ENCODE data around the gene ADAMTS19.

ADAMTS19 gene

DNA sequence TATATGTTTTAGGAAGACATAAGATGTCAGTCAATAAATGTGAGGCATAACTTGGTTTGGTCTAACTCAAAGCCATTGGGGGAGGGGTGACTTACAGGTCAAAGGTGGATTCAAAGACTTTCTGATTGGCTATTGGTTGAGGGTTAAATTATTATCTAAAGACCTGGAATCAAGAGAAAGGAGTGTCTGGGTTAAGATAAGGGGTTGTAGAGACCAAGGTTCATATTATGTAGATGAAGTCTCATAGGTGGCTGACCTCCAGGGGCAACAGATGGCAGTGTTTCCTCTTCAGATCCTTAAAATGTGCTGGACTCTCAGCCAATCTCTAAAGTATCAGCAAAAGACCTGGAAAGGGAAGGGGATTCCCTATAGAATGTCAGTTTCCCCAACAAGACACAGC is 236.5 kb downstream of the ADAMTS19 start:
- DNase-seq = no peak

DNA sequence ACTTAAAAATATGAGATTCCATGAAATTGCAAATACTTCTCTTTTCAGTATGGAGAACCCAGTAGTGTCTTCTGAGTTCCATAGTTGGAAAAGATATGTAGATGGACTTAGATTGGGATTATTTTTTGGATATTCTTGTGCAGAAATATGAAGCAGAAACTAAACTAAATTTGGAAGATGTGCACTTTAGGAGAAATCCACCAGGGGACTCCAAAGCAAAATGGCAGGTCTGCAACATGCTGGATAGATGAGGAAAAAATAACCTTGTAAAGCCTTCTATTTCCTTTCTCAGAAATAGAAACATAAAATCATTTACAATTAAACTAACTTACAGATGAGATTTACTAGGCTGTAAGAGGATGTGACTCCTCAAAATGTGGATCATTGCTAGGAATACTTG is 238.6 kb downstream of the ADAMTS19 start:
- DNase-seq = no peak

DNA sequence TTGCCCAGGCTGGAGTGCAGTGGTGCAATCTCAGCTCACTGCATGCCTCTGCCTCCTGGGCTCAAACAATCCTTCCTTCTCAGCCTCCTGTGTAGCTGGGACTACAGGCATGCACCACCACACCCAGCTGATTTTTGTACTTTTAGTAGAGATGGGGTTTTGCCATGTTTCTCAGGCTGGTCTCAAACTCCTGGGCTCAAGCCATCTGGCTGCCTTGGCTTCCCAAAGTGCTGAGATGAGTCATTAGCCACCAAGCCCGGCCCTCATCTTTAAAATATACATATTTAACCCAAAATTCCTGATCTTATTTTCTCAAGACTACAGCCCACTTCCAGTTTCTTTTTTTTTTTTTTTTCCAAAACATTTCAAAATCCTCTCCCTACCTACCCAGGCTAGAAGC is 256.1 kb downstream of the ADAMTS19 start:
- DNase-seq = no peak

DNA sequence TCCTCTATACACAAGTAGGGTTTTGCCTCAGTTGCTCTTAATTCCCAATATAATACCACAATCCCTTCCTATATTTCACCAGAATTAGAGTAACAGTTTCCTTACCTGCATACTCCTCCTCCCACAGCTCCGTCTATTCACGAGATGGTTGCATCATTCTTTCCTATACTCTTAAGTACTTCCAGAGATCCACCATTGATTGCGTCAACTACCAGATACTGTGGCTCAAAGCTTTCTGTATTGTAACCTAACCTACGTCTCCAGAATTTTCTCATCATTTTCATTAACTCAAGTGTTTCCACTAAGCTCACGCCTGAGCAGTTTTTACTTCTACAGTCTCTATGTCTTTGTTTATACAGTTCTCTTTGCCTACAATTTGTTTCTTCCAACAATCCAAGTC is 256.6 kb downstream of the ADAMTS19 start:
- no peak for DNase-seq

DNA sequence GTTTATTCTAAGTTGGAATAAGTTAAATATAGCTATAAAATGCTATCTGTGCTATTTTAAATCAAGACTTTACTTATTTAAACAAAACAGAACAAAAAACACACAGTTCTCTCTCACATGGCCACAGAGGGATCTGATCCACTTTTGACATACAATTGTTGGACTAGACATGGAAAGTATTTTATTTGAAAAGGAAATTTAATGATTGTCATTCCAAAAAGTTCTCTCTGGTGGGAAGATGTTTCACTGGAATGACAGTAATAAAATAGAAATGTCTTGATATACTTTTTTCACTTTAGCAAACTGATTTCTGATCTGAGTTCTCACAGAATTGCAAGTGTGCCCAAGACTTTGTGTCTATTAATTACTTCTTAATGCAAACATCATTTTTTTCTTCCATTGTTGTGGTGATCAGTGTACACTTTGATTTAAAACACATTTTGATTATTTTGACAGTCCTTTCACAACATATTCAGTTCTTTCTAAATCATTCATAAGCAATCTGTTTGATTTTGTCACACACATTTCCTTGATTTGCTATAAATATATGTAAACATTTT is 257.7 kb downstream of the ADAMTS19 start:
- no peak for DNase-seq

DNA sequence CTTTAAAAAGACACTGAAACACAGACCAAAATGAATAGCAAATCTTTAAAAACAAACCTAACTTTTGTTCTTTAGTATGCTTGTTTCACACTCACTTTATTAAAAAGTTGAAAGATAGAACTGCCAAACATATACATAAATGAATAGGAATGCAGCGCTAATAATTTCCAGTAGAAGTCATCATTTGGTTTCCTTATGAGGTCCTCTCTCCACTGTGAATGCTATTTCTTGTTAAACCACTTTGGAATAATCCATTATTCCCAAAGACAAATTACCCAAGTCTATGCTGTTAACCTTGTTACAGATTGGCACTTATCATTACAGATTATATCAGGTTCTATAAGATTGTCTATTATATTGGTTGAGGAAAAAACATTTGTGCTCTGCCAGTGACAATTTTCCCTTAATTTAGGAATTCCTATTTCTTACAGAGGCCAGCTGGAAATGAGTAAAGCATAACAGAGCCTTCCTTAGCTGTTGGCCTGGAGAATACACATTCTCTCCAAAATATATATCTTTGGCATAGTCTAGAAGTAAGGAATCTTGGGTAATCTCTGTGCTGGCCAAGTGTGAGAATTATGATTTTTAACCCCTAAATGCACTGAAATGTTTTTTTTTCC is 258.5 kb downstream of the ADAMTS19 start:
- DNase-seq = no peak

DNA sequence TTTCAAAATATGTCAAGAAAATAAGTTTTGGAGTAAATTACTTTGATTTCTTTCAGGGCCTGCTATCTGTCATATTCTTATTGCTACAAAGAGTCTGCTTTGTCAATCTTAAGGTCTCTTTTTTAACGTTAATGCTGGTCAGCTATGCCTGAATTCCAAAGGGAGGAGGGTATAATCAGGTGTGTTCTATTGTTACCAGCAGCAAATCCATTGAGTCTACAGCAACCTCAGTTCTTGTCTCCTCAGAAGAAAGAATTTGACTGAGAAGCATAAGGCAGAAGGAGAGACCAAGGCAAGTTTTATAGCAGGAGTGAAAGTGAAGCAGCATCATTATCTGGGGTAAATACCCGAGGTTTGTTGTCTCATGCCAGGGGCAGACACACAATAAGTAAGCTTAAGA is 264.1 kb downstream of the ADAMTS19 start:
- no peak for DNase-seq

DNA sequence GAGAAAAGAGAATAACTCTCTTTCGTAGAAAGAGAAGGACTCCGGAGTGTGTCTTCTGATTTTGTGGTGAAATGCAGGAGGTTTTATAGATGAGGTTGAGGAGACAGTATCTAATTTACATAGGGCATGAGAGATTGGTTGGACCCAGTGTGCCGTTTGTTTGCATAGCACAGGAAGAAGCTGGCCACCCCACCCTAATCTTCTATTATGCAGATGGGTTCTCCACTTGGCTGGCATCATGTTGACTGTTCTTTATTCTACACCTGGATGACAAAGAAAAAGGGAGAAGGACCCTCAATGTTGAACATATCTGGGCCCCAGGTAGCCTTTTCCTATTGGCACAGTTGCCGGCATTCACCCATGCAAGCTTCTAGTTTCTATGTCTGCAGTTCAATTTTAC is 264.5 kb downstream of the ADAMTS19 start:
- DNase-seq = no peak

DNA sequence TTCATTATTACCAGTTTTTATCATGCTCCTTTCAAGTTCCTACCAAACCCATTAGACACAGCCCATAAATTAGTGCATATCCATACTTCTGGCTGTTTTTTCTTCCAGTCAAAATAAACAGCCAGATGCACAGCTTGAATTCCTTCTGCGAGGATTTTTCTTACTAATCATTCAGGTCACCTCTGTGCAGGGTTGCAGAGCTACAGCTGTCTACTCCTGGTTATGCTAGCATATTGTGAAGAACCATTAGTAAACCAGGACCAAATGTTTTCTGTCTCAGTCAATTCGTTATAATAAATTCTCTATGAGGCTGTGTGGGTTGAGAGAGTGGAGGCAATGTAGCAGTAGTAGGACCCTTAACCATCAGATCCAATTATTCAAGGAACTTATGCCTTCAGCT is 279.7 kb downstream of the ADAMTS19 start:
- DNase-seq = no peak

DNA sequence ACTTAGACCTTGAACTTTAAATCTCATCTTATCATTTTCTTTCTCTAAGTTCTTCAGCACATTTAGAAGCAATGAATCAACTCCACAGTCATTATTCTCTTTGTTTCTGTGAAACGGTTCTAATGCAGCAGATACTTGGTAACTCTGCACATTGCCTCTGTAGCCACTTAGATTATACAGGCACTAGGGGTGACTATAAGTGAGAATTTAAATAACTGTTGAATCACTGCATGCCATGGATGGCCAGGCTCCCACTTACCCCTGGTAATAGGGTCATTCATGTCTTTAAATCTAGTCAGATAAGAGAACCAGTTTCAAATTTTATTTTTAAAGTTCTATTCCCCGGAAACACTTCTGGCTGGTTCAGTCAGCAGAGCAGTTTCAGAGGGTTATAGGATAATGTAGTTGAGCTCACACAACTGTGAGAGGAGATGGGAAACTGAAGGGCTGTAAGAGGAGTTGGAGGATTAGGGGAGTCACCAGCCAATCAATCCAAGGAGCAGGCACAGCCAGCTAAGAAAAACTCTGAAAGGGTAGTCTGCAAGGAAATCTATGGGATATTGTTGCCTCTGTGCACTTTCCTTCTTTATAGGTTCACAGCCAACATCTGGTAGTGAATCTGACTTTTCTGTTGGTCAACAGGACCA is 283.6 kb downstream of the ADAMTS19 start:
- no peak for DNase-seq

DNA sequence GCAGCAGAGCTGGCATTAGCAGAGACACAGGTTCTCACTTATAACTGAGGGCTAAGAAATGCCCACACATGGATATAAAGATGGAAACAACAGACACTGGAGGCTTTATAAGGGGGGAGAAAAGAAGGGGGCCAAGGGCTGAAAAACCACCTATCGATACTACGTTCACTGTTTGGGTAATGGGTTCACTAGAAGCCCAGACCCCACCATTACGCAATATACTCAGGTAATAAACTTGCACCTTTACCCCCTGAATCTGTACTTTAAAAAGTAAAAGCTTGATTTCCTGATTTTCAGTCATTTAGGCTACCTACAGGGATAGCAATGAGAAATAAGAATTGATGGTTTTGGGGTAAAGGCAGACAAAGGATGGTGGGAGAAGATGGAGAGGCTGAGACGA is 285.9 kb downstream of the ADAMTS19 start:
- no peak for DNase-seq

DNA sequence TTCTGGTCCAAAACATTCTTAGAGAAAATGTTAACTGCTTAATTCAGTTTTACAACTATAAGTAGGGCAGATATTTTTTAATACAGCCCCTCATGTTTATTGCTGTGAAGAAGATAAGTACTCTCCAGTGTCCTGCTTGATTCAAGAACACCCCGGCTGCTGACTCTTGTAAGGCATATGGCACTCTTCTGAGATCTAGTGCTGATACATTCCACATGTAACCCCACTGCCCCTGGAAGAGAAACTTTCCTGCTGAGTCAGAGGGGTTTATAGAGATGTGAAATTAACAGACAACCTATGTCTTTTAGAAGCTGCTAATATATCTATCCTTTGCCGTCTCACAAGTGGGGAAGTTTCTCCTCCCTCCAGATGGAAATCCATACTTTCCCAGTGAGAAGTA is 286.8 kb downstream of the ADAMTS19 start:
- no peak for DNase-seq

DNA sequence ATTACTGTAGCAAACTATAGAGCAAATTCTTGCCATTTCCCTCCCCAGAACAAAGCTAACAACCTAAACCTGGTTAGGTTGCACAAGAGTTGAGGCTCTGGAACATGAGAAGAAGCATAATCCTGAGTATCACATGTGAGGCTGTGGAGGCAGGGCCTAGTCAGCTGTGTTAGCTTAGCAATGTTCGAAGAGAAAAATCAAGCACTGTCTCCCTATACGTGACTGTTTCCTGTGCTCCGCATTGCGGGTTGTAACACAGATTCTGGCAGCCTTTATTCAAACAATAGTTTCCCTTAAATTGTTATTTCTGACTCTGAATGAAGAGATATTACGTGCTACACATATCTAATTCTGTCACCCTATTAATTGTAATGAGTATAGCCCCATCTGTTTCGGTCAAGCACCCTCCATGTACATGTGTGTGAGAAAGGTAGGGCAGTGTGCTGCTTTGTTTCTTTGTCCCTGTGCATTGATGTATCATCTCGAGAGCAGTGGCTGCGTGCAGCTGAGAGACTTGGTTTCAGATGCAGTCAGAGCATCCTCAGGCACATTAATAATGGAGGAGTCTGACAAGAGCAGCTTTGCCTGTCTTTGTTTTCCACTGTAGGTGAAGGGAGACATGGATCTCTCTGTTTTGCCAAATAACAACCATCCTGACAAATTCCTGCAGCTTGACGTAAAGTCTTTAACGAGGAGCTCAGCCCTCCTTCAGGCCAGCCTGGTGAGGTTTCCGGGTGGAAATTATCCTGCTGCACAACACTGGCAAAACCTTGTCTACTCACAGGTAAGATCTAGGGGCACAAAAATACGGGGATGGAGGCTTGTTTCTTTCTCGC is 287.7 kb downstream of the ADAMTS19 start, which contains the start of gene MINAR2:
Gene MINAR2 (plus strand): TSS at position 523 of the 836 bp plus-strand sequence. CDS start 97 bp downstream, at position 620.
- DNase-seq = no peak

DNA sequence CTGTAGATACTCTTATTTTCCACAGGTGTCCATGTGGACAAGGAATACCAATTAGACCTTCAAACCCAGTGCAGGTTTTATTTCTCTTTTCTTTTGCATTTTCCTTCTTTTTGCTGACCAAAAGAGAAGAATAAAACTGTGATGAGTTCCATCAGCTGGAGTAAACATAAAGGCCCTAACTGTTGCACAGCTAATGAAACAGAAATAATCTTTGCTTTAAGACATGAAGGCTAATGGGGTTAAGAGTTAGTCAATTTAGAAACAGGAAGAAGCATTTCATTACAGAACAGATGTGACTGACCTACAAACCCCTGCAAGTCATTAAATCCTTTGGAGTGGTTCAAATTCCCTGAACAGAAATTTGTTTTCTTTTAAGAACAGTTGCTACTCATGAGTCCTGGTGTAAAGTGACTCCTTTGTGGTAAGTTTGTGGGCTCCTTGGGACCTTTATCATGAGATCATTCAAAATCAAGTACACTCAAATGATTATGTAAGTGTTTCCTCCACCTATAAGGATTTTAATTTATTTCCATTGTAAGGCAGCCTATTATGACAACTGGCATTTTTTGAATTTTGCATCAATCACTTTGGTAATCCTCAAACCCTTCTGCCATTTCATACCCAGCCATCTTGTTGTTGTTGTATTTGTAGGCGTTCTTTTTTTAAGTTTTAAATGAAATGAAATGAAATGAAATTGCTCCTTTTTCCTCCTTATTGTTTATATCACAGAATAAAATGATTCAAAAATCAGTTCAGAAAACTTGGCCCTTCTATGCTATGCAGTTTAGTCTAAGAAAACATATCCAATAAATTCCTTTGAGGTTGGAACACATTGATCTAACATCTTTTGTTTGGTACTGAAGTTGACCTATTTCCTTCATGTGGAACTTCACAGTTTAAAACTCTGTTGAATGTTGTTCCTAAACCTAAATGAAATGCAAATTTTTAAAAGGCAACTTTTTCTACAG is 289.1 kb downstream of the ADAMTS19 start:
- no peak for DNase-seq

DNA sequence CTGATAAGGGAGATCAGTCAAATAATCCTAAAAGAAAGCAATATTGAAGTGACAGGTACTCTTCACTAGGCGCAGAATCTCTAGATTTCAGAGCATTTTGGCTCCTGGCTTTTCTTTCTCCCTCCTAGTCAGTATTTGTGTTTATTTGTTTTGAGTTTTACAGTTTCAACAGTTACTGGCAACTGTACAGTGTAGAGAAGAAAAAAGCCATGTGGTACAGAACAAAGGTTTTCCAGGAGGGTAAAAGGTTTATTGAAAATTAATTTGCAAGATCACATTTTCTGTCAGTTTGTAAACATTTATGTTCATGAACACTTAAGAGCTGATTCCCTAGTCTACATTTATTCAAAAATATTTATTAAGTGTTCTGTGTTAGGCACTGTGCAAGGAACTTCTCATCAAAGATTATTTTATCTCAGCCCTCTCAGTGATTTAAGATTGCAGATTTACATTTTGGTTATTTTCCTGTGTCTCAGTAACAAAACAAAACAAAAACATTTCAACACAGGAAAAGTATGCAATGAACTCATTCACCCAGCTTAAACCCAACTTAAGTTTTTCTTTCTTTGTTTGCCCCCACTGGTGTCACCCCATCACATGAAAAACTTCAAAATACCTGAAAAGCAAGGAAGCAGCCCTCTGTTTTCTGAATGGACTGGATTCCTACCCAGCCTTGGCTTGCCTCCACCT is 300.7 kb downstream of the ADAMTS19 start:
- no peak for DNase-seq

DNA sequence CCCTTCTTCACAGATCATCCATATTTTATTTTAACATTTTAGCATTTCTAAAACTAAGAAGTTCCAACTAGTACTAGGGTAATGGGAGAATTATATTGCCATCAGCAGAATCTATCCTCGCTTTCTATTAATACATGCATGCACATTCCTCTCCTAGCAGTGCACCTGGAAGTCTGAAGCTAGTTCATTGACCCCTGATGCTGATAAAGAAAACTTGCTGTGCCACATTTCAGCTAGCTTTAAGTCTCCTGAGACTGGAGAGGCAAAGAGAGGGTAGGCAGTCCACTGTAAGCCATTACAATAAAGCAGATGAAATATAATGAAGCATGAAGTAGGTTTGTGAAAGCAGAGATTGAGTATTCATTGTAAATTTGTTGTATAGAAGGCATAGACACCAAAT is 303.6 kb downstream of the ADAMTS19 start:
- DNase-seq = no peak

DNA sequence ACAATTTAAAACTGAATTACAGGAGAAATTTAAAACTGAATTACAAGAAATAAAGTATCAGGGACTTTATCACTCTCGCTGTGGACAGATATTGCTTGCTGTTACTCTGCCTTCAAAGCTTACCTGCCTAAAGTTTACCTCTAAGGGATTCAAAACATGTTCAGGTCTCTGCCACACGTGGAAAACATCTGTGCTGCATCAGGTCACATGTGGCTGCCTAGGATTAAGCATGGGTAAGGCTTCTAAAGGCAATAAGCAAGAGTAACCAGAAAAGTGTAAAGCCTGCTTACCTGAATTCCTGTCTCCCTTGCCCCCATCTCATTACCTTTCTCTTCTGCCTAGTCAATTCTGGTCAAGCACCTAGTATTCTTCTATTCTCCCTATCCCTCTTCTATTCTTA is 306.7 kb downstream of the ADAMTS19 start:
- no peak for DNase-seq

DNA sequence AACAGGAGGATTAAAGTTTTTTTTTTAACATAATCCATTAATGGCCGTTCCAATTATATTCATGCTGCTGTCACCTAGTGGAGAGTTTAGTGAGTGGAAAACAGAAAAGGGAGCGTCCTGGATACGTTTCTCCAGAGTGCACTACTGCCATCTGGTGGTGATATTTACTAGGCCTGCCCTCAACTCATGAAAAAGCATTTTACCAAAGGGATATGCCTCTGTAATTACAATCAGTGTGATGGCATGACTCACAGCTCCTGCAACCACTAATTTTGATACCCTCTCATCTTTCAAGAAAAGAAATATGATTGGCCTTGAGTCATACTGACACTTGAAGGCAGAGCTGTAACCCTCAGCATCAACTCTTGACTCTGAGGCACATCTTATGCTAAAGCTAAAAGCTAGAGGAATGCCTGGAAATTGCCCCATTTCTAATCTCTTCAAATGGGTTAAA is 307.9 kb downstream of the ADAMTS19 start:
- DNase-seq = peak; percentile 52

DNA sequence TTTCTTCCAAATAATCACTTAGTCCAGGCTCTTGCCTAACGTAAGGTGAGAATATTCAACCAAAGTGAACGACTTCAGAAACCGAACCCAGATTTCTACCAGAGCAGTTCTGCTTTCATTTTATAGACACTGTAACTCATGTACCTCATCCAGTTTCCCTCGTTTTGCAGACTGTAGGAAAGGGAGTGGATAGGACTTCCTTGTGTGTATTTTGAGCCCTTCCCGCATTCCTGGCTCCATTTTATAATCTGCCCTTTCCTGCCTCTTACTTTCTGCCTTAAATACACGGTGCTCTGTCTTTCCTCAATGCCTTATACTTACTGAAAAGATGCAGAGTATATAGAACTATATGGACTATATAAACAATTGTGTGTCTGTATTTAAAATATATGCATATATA is 308.6 kb downstream of the ADAMTS19 start:
- no peak for DNase-seq

DNA sequence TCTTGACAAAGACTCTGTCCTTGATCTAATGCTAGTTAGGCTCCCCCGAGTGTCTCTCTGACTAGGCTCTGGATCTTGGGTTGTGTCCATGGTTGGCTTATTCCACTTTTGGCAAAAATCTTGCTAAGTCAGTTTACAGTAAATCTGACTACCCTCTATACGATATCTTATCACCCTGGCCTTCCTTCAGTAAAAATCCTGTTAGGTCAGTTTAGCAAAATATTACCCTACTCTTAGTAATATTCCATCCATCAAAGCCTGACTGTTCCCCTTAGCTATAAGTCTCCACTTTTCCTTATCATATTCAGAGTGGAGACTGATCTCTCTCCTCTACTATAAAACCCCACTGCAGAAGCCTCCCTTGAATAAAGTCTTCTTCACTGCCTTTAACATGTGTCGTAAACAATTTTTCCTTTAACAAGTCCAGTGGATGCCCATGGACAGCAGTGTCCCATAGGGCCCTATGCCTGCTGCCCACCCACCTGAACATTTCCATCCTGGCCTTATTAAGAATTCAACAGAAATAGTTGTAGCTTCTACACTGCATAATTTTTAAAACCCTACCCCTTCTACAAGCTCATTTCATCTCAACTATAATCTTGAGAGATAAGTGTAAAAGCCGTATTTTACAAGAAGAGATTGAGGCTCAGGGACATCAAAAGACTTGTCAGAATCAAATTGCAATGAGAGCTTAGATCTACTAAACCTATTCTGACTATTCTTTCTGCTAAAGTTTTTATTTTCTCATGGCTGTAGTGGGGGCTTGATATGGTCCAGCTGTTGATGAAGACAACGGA is 310.1 kb downstream of the ADAMTS19 start:
- DNase-seq = no peak
